ENCODE results near the gene NFIC. TPM values are rescaled to one million over a fixed set of nuclear protein-coding genes. Genes with fewer than 3 reads are reported as not detected.
A peak's percentile ranks its signal among the peaks of the same experiment; 100 is the strongest.
"Not testable (repeated sequence)": the region's sequence is repeated elsewhere in the genome, so short reads cannot be mapped to it uniquely, and the experiment has no call there.

The NFIC gene
- total and polyA plus RNA-seq, 3 donors from 2014 or later: 56.5 to 127 (median 113) TPM

DNA sequence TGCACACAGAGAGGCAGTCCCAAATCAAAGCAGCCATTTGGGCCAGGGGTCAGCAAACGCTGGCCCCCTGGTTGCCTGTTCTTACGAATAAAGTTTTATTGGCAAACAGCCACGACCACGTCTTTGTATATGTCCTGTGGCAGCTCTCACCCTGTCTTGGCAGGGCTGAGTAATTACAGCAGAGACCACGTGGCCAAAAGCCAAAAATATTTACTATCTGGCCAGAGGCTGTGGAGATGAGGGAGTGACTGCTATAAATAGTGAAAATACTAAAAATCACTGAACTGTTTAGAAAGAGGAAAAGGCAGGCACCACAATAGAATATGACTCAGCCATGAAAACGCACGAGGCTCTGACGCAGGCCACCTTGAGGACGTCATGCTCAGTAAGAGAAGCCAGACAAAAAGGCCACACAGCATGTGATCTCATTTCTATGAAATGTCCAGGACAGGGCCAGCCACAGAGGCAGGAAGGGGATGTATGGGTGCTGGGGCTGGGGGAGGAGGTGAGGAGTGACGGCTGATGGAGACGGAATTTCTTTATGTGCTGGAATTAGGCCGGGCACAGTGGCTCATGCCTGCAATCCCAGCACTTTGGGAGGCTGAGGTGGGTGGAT is 84.5 kb downstream of the NFIC start:
- Histone ChIP-seq H3K27ac (peak overlapping the region; percentile 42 to 62), H3K4me1 (peaks cover 7% of the 10 kb centered on the region), H3K4me3 (no peak overlapping the region), H3K36me3 (ENCODE audit: low read depth, missing control alignments) (no peaks in the 10 kb centered on the region), H3K27me3 (no peaks in the 10 kb centered on the region), H3K9me3 (no peaks in the 10 kb centered on the region)
- TF ChIP-seq CTCF (IDR thresholded peaks at IDR 0.05): no peak
- TF ChIP-seq POLR2A (IDR thresholded peaks at IDR 0.05): no peak
- 41 to 45% methylated on average over 12 of the region's 12 CpGs for WGBS, 2 donors
- DNase-seq: peak; percentile 74
- intact Hi-C loops (cut with DNase I; ENCODE audit: low total_unique reads): no loop called here

DNA sequence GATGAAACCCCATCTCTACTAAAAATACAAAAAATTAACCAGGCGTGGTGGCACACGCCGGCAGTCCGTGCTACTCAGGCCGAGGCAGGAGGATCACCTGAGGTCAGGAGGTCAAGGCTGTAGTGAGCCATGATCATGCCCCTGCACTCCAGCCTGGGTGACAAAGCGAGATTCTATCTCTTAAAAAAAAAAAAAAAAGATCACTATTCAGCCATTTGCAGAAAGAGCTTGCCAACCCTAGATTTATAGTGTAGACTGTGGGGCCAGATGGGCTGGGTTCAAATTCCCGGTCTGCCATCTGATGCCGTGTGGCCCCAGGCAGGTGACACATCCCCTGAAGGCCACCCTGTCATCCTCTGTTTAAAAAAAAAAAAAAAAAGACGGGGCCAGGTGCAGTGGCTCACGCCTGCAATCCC is 85.1 kb downstream of the NFIC start:
- no peaks in the 10 kb centered on the region for H3K9me3 ChIP-seq
- H3K27ac ChIP-seq: peak overlapping the region; percentile 42 to 62
- WGBS, 2 donors: 76 to 79% methylated on average over 10 of the region's 10 CpGs
- intact Hi-C loops (cut with DNase I; ENCODE audit: low total_unique reads): no loop called here
- TF ChIP-seq POLR2A (IDR thresholded peaks at IDR 0.05) (no peak), CTCF (IDR thresholded peaks at IDR 0.05) (no peak)
- peaks cover 7% of the 10 kb centered on the region for H3K4me1 ChIP-seq
- no peak for DNase-seq
- no peaks in the 10 kb centered on the region for H3K27me3 ChIP-seq
- H3K36me3 ChIP-seq (ENCODE audit: low read depth, missing control alignments): no peaks in the 10 kb centered on the region
- H3K4me3 ChIP-seq: no peak overlapping the region

DNA sequence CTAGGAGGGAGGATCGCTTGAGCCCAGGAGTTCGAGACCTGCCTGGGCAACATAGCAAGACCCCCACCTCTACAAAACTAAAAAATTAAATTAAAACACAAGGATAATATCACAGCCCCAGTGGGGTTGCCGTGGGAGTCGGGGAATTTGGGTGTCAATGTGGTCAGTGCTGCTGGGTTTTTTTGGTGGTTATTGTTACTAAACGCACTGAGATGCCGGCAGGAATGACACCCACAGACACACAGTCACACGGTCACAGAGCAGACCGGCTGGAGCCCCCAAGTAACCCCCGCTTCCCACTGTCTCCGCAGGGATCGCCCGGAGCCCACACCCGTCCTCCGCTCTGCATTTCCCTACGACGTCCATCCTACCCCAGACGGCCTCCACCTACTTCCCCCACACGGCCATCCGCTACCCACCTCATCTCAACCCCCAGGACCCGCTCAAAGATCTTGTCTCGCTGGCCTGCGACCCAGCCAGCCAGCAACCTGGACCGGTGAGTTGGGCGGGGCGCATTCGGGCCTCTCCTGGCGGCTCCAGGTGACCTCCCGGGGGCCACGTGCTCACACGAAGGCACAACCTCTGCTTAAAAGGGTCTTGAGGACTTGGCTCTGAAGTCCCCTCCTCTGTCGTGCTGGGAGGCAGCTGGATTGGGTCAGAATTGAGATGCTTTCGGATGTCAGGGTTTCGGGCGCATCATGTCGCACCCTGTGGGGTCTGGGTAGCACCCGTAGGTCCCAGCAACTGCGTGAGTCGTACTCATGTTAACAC is 86.0 kb downstream of the NFIC start:
- no peaks in the 10 kb centered on the region for H3K36me3 ChIP-seq (ENCODE audit: low read depth, missing control alignments)
- no peaks in the 10 kb centered on the region for H3K27me3 ChIP-seq
- H3K4me3 ChIP-seq: no peak overlapping the region
- 89 to 93% methylated on average over 36 to 38 of the region's 38 CpGs for WGBS, 2 donors
- intact Hi-C loops (cut with DNase I; ENCODE audit: low total_unique reads): no loop called here
- DNase-seq: no peak
- TF ChIP-seq POLR2A (IDR thresholded peaks at IDR 0.05) (no peak), CTCF (IDR thresholded peaks at IDR 0.05) (no peak)
- H3K9me3 ChIP-seq: no peaks in the 10 kb centered on the region
- peak overlapping the region in 1 of 2 donors; percentile 24 for H3K27ac ChIP-seq
- H3K4me1 ChIP-seq: peaks cover 12% of the 10 kb centered on the region

GRCh38 chr19:3452942-3453214 is 86.5 kb downstream of the NFIC start:
- H3K27me3 ChIP-seq; intact Hi-C loops (cut with DNase I; ENCODE audit: low total_unique reads); H3K27ac ChIP-seq; H3K36me3 ChIP-seq (ENCODE audit: low read depth, missing control alignments); H3K9me3 ChIP-seq; H3K4me3 ChIP-seq; DNase-seq: not testable (repeated sequence)
- H3K4me1 ChIP-seq: peaks cover 18% of the 10 kb centered on the region
- 94% methylated on average over 10 of the region's 10 CpGs for WGBS, 2 donors

- intact Hi-C loops (cut with DNase I; ENCODE audit: low total_unique reads): no loop called here
- 85 to 89% methylated on average over 10 to 22 of the region's 25 CpGs for WGBS, 2 donors
Observed at GRCh38 chr19:3453840-3454239, 87.5 kb downstream of the NFIC start.

More at GRCh38 chr19:3453840-3454239, 87.5 kb downstream of the NFIC start:
- Histone ChIP-seq H3K9me3 (no peaks in the 10 kb centered on the region), H3K36me3 (ENCODE audit: low read depth, missing control alignments) (no peaks in the 10 kb centered on the region), H3K4me3 (no peak overlapping the region), H3K4me1 (peaks cover 27% of the 10 kb centered on the region), H3K27ac (no peak overlapping the region), H3K27me3 (no peaks in the 10 kb centered on the region)
- no peak for DNase-seq
- no peak for TF ChIP-seq POLR2A (IDR thresholded peaks at IDR 0.05)
- no peak for TF ChIP-seq CTCF (IDR thresholded peaks at IDR 0.05)
